OCI-LY3 (cell line): ENCODE measurements around the gene SLC4A5.

Source experiments
- H2AFZ ChIP-seq: fragments of 200-600, 300-600 bp; shearing (Covaris generic); 2 replicates; pipeline ENCODE4 v1.6.0; 2014; ENCODE audit warnings: antibody characterized with exemption, low read depth, low read length
- H3K27ac ChIP-seq: fragments of 200-600, 300-600 bp; sonication (generic); 2 replicates; pipeline ENCODE4 v1.5.1; 2014; ENCODE audit warnings: mild to moderate bottlenecking, low read length, moderate library complexity, mixed read lengths
- H3K27me3 ChIP-seq: fragments of 200-600, 300-600 bp; sonication (generic); 2 replicates; pipeline ENCODE4 v1.6.1; 2014; ENCODE audit warnings: low read depth, low read length, mixed read lengths
- H3K36me3 ChIP-seq: fragments of 200-600, 300-600 bp; sonication (generic); replicated peaks from 2 replicates; pipeline ENCODE3; 2014; ENCODE audit warnings: low read depth, low read length, mixed read lengths
- H3K4me1 ChIP-seq: fragments of 300-600, 200-600 bp; sonication (generic); 2 replicates; pipeline ENCODE4 v1.6.1; 2014; ENCODE audit warnings: low read length, mixed read lengths
- H3K4me2 ChIP-seq: fragments of 200-600, 300-600 bp; sonication (generic); 2 replicates; pipeline ENCODE4 v1.6.1; 2014; ENCODE audit warnings: low read length, mixed read lengths
- H3K4me3 ChIP-seq: fragments of 300-600, 200-600 bp; sonication (generic); 2 replicates; pipeline ENCODE4 v1.5.1; 2014; ENCODE audit warnings: antibody characterized with exemption, mild to moderate bottlenecking, low read length, moderate library complexity
- H3K79me2 ChIP-seq: fragments of 300-600, 200-600 bp; shearing (Covaris generic); 2 replicates; pipeline ENCODE4 v1.6.1; 2014; ENCODE audit warnings: mild to moderate bottlenecking, low read length, mixed read lengths
- H3K9ac ChIP-seq: fragments of 300-600, 200-600 bp; shearing (Covaris generic); 2 replicates; pipeline ENCODE4 v1.6.0; 2014; ENCODE audit warnings: mild to moderate bottlenecking, low read length, moderate library complexity
- H3K9me3 ChIP-seq: fragments of 200-600, 300-600 bp; shearing (Covaris generic); 2 replicates; pipeline ENCODE4 v1.6.1; 2014; ENCODE audit warnings: low read length, mixed read lengths; ENCODE audit not compliant: insufficient read depth
- H4K20me1 ChIP-seq: fragments of 200-600, 300-600 bp; sonication (generic); 2 replicates; pipeline ENCODE4 v1.6.1; 2016; ENCODE audit warnings: low read length, mixed read lengths; ENCODE audit not compliant: insufficient read depth
- EZH2phosphoT487 ChIP-seq: fragments of 200-600 bp; shearing (Covaris generic); IDR thresholded peaks from 2 replicates; pipeline ENCODE4 v1.6.1; 2018; ENCODE audit warnings: antibody characterized with exemption, mixed run types, low read depth
- TF ChIP-seq, protein P1 (sequence below): fragments of 200-600, 300-600 bp; sonication (generic); IDR thresholded peaks from 2 replicates; pipeline ENCODE4 v1.5.1; 2014; ENCODE audit warnings: antibody characterized with exemption, low read length, low read depth

SLC4A5 gene

DNA sequence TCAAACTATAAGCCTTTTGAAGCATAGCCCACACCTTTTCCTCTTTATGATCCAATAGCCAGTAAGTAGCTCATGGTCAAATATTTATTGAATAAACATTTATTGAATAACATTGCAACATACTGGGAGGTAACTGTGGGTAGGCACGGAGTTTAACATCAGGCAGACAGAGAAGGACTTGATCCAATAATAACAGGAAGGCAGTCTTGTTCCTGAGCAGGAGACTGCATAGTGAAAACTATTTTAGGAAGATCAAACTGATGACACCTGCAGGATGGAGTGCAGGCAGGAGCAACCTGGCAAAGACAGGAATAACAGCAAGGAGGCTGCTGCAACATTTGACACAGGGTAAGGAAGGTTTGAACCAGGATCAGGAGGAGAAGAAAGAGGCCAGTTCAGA is 40.0 kb upstream of the SLC4A5 start:
- Histone ChIP-seq H3K4me1 (peaks cover 7% of the 10 kb centered on the region; the same call in 1 of the 2 replicates), H3K36me3 (peaks cover 8% of the 10 kb centered on the region), H3K9me3 (no peaks in the 10 kb centered on the region), H2AFZ (no peak overlapping the region), H4K20me1 (no peaks in the 10 kb centered on the region), H3K79me2 (peaks cover 19% of the 10 kb centered on the region), H3K4me3 (no peak overlapping the region), H3K4me2 (no peak overlapping the region), H3K27ac (no peak overlapping the region), H3K27me3 (no peaks in the 10 kb centered on the region), H3K9ac (no peak overlapping the region)
- TF ChIP-seq, protein P1, sequence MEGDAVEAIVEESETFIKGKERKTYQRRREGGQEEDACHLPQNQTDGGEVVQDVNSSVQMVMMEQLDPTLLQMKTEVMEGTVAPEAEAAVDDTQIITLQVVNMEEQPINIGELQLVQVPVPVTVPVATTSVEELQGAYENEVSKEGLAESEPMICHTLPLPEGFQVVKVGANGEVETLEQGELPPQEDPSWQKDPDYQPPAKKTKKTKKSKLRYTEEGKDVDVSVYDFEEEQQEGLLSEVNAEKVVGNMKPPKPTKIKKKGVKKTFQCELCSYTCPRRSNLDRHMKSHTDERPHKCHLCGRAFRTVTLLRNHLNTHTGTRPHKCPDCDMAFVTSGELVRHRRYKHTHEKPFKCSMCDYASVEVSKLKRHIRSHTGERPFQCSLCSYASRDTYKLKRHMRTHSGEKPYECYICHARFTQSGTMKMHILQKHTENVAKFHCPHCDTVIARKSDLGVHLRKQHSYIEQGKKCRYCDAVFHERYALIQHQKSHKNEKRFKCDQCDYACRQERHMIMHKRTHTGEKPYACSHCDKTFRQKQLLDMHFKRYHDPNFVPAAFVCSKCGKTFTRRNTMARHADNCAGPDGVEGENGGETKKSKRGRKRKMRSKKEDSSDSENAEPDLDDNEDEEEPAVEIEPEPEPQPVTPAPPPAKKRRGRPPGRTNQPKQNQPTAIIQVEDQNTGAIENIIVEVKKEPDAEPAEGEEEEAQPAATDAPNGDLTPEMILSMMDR: no peak
- TF ChIP-seq EZH2phosphoT487: no peak

DNA sequence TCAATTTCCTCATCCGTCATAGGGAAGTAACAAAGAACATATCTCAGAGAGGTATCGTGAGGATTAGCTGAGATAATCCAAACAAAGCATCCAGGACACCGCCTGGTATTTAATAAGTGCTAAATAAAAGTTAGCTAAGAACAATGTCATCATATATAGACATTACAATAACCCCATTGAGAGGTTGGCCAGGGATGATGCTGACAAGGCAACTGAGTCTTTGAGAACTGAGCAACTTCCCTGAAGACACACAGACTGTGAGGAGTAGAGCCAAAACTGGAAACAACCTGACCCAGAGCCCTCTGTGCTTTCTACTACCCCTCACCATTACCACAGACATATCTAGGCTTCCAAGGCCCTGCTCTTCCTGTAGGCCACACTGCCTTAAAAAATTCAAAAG is 38.5 kb upstream of the SLC4A5 start:
- no peaks in the 10 kb centered on the region for H3K9me3 ChIP-seq
- no peak overlapping the region for H3K4me3 ChIP-seq
- no peaks in the 10 kb centered on the region for H4K20me1 ChIP-seq
- H3K4me1 ChIP-seq: peaks cover 7% of the 10 kb centered on the region; the same call in 1 of the 2 replicates
- no peak overlapping the region for H3K27ac ChIP-seq
- no peak overlapping the region for H3K4me2 ChIP-seq
- TF ChIP-seq, protein P1: no peak
- no peak for TF ChIP-seq EZH2phosphoT487
- H3K36me3 ChIP-seq: peaks cover 8% of the 10 kb centered on the region
- H3K79me2 ChIP-seq: peaks cover 16% of the 10 kb centered on the region
- no peak overlapping the region for H3K9ac ChIP-seq
- no peaks in the 10 kb centered on the region for H3K27me3 ChIP-seq
- H2AFZ ChIP-seq: no peak overlapping the region

DNA sequence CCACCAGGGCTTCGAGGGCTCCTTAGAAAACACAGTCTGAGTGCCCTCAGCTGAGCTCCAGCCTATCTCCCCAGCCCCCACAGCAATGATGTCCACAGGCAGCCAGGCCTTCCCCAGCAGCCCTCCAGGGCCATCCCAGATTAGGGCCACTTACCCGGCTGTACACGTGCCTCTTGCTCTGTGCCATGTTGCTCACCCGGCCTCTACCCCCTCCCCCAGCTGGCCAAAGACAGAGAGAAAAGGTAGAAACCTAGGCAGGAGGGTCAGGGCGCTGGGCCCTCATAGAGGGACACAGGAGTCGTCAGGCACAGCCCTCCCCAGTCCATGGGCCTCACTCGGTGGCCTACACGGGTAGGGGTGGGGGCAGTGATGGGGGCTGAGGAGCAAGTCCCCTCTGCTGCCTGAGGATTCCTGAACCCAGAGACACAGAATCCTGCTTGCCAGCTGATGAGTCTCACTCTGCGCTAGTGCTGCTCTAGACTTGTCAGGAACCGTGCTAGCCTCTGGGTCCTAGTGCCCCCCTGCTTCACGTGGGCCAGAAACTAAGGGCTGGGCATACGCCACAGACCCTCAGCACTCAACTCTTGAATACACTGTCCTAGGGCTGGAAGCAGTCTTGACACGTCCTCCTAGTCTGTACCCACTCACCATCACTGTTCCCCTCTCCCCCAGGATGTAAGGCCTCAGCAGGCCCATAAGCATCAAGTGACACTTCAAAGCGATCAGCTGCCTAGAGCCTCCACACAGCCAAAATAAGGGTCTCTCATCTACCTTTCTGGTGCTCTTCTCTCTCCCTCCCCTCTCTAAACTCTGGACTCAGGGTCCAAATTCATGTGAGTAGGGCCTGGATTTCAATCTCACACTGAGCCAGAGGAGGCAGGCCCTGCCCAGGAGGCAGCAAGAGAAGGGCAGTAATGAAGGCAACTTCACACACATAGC is 36.9 kb upstream of the SLC4A5 start, which contains the start of gene DCTN1:
Gene DCTN1 (minus strand): TSS at position 461 of the 939 bp plus-strand sequence. CDS start 274 bp downstream, at position 187.
- no peak for TF ChIP-seq EZH2phosphoT487
- TF ChIP-seq, protein P1: no peak
- peak within 1 kb of the TSS; percentile 46 for H3K4me3 ChIP-seq
- no peaks in the 10 kb centered on the region for H3K27me3 ChIP-seq
- no peak within 1 kb of the TSS for H3K27ac ChIP-seq
- H3K36me3 ChIP-seq: peaks cover 5% of the 10 kb centered on the region
- H4K20me1 ChIP-seq: no peaks in the 10 kb centered on the region
- peak within 1 kb of the TSS; percentile 46 for H3K4me2 ChIP-seq
- H3K4me1 ChIP-seq: peaks cover 7% of the 10 kb centered on the region; the same call in 1 of the 2 replicates
- H3K9ac ChIP-seq: no peak within 1 kb of the TSS
- H3K9me3 ChIP-seq: no peaks in the 10 kb centered on the region
- peaks cover 16% of the 10 kb centered on the region for H3K79me2 ChIP-seq
- no peak within 1 kb of the TSS for H2AFZ ChIP-seq

DNA sequence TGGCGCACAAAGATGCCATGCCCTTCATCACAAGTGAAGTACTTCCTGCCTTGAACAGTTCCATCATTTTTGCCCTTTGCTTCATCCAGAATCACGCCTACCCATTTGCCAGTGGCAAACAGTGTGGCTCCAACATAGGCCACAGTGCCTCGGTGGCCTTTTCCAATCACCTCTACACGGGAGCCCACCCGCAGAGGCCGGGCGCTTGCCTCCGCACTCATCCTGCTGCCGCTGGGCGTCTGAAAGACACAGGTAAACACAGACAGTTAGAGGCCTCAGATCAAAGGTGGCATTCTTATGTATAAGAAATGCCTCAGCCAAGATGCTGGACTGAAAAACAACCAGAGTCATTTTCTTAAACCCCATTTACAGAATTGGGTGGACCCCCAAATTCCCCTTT is 34.8 kb upstream of the SLC4A5 start:
- Histone ChIP-seq H3K9me3 (no peaks in the 10 kb centered on the region), H3K27me3 (no peaks in the 10 kb centered on the region), H3K36me3 (no peaks in the 10 kb centered on the region), H3K4me2 (no peak overlapping the region), H3K79me2 (peaks cover 16% of the 10 kb centered on the region), H3K9ac (no peak overlapping the region), H4K20me1 (0 out of 2 replicates have a peak, but pooled peaks cover 3% of the 10 kb centered on the region), H3K27ac (no peak overlapping the region), H2AFZ (no peak overlapping the region), H3K4me3 (no peak overlapping the region), H3K4me1 (peaks cover 7% of the 10 kb centered on the region; the same call in 1 of the 2 replicates)
- TF ChIP-seq, protein P1: no peak
- TF ChIP-seq EZH2phosphoT487: no peak
